GM12873 (cell line): ENCODE data around the gene APBB2.

Source experiments
- TF ChIP-seq, protein P1 (sequence below): IDR thresholded peaks from 2 replicates; pipeline ENCODE4 v1.5.1; 2012; ENCODE audit warnings: low read depth, mild to moderate bottlenecking, moderate library complexity, low read length, control low read depth; ENCODE audit not compliant: insufficient read depth; ENCODE audit errors: missing control alignments

APBB2 gene

DNA sequence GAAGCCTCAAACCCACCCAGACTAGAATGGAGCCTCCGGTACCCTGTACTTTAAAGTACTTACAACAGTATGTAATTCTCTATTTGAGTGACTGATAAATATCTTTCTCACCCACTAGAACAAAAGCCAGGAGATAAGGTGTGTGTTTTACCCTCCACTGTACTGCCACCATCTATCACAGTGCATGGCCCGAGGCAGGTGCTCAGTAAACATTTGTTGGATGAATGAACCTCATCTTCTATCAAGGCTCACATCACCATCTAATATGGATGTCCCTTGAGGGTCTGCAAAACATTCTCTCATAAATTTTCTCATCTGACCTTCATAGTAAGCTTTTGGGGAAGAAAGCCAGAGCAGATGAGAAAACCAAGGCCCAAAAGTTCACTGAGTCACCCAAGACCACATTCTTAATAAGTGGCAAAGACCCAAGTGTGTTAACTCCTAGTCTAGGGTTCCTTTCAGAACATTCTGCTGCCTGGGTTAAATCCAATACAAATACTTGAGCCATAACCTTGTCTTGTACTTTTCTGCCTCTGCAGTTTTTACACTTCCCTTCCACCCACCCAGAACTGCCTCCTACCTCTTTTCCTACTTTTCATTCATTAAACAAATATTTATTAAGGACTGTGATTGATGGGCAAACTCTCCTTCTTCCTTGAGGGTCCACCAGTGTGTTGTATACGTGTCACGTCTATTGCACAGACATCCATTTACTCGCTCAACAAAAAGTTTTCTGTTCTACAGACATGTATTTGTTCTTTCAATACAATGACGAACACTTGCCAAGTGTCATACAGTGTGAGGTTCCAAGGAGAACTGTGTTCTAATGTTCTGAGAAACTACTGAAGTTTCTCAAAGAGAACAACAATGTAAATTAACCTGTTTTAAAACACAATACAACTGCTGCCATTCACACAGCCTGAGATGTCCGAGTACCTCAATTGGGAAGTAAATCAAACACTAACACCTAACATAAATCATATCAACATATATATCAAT is 35.7 kb downstream of the APBB2 start:
- TF ChIP-seq, protein P1, sequence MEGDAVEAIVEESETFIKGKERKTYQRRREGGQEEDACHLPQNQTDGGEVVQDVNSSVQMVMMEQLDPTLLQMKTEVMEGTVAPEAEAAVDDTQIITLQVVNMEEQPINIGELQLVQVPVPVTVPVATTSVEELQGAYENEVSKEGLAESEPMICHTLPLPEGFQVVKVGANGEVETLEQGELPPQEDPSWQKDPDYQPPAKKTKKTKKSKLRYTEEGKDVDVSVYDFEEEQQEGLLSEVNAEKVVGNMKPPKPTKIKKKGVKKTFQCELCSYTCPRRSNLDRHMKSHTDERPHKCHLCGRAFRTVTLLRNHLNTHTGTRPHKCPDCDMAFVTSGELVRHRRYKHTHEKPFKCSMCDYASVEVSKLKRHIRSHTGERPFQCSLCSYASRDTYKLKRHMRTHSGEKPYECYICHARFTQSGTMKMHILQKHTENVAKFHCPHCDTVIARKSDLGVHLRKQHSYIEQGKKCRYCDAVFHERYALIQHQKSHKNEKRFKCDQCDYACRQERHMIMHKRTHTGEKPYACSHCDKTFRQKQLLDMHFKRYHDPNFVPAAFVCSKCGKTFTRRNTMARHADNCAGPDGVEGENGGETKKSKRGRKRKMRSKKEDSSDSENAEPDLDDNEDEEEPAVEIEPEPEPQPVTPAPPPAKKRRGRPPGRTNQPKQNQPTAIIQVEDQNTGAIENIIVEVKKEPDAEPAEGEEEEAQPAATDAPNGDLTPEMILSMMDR = no peak

DNA sequence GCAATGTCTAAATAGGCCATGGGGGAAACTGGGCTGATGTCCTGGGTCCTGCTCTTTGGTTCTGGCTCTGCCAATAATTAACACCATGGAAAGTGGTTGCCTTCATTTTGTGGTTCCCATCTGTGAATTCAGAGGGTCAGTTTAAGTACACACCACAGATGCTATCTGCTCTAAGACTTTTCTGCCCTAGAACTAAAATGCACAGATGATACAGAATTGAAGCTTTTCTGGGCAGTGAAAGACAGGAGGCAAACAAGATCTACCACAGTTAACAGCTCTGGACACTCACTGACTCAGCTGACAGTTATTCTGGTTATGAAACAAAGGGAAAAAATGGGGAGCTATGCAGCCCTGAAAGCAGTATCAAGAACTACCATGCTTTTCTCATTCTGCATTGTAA is 37.3 kb downstream of the APBB2 start:
- TF ChIP-seq, protein P1 = no peak

DNA sequence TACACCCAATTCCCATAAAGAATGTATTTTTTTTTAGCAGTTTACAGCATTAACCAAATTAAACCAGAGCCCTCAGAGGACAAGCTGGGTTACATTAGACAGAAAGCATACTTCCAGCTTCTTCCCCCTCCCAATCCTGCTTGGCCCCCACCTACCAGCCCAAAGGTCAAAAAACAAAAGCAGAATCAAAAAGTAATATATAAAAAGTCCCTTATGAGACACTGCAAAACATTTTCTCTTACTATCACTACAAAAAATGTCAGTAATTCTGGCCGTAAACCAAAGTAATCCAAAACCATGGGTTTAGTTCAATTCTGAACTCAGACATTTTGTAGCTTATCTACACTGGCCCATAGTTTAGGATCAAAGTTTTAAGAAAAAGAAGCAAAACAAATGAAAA is 38.0 kb downstream of the APBB2 start:
- TF ChIP-seq, protein P1 = no peak

DNA sequence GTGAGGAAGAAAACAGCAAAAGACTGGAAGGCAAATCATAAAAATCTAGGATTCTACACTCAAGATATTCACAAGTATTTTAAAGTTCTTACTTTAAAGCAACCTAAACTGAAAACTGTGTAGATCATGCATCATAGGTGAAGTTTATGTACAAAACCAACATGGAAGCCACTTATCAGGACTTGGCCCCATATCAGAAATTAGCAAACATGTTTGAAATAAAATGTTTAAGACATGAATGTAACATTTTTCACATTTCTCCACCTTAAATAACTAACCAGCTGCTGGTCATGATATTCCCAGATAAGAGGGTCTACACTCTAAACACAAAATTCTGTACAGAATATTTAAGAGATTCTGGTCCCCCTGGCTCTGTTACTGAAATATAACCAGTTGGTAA is 38.5 kb downstream of the APBB2 start:
- TF ChIP-seq, protein P1 = no peak

DNA sequence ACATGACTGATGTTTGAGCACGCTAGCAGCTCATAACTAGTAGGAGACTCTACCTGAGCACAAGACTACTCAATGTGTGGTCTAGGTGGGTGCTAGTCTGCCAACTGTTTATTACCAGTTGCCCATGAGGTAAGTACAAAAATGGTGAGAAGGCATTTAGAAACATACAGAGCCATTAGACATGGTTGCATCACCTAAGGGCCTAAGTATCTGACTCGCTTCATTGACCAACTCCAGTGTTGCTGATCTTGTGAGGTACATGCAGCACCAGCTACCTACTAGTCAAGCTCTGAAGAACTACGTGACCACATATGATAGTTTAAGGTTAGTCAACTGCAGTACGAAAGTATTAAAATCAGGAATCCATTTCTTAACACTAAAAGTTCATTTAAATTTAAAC is 39.9 kb downstream of the APBB2 start:
- TF ChIP-seq, protein P1 = no peak

DNA sequence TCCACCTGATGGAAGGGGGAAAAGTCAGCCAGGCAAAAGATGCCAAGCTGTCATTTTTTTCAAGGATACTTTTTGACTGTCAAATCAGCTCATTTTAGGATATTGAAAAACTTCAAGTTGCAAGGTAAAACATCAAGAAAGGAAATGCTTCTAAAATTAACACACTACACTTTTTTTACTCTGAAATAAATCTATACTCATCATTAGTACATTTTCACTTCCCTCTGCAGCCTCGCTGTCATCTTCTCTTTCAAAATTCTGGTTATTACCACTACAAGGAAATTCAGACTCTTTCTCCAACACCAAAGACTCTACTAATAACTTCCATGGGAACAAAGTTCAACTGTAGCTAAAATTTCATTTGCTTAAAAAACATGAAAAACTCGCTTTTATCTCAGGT is 41.6 kb downstream of the APBB2 start:
- TF ChIP-seq, protein P1 = no peak

DNA sequence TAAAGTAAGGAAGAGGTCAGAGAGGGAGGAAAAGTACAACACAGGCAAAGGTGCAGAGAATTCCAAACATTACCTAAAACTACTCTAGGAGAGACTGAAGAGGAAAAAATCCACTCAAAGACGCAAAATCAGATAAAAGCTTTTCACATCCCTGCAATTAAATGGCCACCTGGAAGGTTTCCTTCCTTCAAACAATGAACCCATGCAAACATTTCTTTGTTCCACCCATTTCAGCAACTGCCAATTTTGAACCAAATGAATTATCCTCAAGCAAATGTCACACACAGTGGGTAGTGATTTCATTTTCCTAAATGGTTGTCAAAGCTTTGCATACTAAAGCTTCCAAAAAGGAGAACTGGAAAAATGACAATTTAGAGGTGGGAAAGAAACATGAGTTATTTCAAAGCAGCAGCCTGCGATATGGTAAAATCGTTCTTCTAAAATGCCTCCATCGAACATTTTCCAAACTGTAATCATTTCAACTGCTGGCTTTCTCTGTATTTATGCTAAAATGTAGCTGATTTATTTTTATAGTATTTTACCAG is 45.0 kb downstream of the APBB2 start:
- TF ChIP-seq, protein P1 = no peak
